UCSD-AML1 (cell line): Measurements from ENCODE around the gene ZNF580.

Experiments
- DNase-seq: peaks from one replicate; lab custom pipeline; 2025; ENCODE audit not compliant: unreplicated experiment; lab: John Stamatoyannopoulos, UW

Gene ZNF580

DNA sequence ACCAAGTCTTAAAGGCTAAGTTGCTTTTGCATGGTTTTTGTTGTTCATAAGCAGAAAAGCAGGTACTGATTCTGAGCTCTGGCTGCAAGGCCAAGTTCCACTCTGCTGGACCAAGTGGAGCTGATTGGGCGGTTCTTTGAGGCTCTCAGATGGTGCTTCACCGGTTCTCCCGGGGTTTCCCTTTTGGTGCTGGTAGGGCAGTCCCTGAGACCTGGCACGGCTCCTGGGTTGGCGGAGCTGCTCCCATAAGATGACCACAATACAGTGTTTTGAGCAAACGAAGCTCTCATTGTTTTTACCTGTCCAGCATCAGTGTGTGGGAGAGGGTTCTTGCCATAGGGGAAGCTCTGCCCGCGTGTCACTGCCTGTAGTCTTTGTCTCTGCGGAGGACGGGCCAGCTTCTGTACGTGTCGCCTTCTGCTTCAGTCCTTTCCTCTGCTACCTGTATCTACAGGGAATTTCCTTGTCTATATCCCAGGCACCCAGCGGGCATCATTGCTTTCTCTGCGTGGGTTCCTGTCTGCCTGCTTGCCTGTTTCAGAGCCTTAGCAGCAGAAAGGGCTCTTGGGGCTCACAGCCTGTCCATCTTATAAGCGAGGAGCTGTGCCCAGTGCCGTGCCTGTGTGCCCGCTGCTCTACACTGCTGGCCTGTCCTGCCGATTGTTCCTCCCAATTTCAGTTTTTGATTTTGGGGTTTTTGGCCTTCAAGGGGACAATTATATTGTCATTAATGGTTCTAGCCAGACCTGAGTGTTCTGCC lies 16.4 kb downstream of the ZNF580 start:
- DNase-seq, result no peak

DNA sequence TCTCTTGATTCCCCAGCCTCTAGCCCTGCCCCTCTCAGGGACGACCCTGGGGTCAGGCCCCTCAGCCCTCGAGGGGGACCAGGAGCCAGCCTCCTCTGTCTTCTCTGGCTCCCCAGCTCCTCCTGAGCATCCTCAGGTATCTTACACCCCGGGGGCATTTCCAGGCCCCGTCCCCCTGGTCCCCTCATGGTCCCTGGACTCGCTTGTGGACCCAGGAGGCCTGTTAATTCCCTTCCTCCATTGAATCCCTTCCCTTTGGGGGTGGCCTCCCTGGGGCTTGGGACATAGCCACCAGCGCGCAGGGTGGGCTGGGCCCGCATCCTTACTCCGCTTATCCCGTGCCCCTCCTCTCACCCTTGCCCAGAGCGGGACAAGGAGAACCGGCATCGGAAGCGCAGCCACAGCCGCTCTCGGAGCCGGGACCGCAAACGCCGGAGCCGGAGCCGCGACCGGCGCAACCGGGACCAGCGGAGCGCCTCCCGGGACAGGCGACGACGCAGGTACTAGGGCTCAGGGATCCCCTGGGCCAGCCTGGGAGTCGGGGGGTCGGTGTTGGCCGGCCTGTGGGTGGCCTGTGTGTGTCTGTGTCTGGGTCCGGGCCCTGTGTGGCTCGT lies 18.2 kb downstream of the ZNF580 start:
- no peak for DNase-seq

DNA sequence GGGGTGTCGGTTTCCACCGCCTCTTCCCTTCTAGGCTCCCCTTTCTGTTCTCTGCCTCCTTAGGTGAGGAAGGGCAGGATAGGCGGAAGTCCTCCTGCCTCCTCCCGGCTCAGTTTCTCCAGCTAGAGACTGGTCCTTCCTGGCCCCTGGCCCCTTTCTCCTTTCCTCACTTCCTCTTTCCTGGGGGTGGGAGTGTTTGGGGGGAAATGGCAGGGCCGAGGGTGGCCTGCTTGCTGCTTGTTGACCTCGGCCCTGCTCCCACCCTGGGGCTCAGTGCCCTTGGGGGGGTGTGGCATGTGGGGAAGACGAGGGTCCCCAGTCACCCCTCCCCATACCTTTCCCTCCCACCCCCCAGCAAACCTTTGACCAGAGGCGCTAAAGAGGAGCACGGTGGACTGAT lies 19.0 kb downstream of the ZNF580 start:
- DNase-seq, result no peak

DNA sequence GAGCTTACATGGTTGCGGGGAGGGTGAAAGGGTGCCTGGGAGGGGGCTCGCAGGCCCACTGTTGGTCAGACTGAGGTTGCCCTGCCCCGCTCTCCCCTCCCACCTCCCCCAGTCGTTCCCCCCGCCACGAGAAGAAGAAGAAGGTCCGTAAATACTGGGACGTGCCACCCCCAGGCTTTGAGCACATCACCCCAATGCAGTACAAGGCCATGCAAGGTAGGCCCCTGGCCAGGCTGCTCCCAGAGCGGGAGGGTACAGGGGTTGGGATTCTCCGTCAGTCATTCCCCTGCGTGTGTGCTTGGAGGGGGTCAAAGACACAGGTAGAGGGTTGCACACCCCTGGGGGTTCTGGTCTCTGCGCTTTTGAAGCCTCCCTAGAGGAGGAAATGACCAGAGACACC lies 19.6 kb downstream of the ZNF580 start:
- DNase-seq, result no peak

DNA sequence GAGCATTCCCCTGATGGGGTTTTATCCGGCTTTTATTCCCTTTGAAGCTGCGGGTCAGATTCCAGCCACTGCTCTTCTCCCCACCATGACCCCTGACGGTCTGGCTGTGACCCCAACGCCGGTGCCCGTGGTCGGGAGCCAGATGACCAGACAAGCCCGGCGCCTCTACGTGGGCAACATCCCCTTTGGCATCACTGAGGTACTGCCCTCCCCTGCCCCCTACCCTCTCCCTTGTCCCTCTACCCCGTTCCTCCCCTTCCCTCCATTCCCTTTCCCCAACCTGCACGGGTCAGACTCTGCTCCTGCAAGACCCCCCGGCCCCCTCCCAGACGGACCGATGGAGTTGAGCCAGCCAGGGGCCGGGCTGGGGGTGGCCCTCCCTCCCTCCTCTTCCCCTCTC lies 20.2 kb downstream of the ZNF580 start:
- DNase-seq, result no peak

DNA sequence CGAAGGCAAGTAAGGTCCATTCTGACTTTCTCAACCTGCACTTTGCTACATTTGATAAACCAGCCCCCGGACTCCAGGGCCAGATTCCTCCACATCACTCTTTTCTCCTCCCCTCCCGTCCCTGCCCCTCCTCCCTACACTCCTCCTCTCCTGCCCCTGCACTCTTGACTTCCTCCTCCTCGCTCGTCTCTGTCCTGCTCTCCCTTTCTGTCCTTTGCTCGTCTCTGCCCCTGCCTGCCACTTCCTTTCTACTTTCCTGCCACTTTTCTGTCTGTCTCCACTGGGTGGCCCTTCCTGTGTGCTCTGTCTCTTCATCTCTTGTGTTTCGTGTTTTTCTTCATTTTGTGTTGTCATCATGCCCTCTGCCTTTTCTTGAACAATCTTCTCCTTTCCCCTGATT lies 21.0 kb downstream of the ZNF580 start:
- DNase-seq, result no peak

DNA sequence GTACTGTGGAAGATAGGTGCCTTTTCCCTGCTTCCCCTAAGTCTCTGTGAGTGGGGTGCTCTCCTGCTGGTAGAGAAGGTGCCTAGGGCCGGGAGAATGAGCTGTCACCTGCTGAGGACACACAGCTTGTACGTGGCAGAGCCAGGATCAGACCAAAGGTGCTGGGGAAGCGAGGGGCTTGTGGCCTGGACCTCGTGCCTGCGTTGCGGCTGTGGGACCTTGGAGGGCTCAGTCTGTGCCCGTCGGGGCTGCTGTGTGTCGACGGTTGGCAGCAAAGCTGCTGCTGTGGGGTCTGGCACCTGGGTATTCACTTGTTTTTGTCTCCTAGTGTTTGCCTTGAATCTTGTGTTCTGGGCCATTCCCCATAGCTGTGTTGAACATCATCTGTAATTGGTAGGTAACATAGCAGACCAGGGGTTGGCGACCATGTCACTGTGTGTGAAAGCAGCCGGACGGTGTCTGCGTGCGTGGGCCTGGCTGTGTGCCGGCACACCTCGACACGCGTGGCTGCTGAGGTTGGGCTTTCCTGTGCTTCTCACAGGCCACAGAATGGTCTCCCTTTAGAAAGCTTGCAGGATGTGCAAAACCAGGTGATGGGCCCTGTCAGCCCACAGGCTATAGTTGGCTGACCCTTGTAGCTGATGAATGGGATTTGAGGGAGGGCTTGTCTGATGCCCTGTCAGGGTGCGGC lies 23.2 kb downstream of the ZNF580 start:
- DNase-seq, result no peak

DNA sequence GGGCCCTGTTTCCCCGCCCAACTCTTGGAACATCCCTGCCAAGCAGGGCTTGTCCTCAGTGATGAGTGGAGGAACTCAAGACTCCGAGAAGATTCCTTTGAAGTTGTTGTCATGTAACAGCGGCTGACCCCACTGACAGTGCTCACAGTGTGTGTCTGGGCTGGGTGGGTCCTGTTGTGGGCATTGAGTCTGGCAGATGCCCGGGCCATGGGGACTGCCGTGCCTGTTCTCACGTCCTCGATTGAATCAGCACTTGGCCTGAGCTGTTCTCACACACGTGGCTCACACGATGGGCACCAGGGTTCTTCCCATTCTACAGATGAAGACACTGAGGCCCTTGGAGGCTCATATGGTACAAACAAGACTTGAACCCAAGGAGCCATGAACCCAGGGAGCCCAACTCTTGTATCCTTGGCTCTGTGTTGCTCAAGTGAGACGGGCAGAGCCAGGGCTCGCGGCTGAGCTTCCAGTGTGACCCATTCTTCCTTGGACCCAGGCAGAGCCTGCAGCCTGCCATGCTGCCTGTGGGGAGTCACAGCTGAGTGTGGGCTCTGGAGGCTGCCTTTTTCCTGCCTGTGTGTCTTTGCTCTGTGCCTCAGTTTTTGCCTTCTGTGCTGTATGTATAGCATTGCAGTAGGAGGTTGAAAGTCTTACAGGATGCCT lies 25.7 kb downstream of the ZNF580 start:
- DNase-seq, result no peak

DNA sequence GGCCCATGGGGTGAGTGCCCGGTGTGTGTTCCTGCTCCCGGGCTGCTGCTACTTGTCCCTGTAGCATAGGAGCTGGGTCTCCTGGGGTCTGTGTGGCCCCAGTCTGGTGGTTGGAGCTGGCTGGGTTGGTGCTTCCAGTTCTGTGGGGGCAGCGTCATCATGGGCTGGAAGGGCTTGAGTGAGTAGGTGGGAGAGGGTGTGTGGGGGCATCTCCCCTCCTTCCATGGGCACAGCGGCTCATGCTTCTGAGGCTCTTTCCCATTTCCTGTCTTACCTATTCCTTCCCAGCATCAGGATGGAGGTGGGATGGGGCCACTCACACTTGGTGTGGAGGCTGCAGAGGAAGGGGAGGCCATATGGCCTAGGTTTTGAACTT lies 26.2 kb downstream of the ZNF580 start:
- no peak for DNase-seq

DNA sequence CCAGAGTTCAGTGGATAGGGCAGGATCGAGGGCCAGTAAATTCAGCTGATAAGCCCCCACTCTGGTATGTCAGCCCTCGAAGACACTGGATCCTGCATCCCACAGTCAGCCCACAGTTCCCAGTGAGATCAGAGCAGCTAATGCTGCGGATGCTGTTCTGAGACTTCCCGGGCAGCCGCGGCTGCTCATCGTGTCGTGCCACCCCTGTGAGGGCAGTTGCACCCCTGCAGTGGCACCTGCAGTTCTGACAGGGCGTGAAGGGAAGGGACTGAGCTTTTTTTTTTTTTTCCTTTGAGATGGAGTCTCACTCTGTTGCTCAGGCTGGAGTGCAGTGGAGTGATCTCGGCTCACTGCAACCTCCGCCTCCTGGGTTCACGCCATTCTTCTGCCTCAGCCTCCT lies 26.7 kb downstream of the ZNF580 start:
- DNase-seq, result no peak

DNA sequence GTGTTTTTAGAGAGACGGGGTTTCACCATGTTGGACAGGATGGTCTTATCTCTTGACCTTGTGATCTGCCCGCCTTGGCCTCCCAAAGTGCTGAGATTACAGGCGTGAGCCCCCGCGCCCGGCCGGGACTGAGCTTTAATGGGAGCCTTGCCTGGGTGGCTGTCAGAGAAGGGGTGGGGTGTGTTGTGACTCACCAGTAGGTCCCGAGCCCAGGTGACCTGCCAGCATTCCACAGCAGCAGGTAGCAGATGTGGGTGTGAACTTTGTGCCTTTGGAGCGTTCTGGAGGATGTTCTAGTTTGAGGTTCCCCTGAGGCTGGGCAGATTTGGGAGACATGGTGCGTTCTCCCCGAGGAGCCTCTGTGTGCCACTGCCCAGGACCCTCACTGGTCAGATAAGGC lies 27.2 kb downstream of the ZNF580 start:
- no peak for DNase-seq

DNA sequence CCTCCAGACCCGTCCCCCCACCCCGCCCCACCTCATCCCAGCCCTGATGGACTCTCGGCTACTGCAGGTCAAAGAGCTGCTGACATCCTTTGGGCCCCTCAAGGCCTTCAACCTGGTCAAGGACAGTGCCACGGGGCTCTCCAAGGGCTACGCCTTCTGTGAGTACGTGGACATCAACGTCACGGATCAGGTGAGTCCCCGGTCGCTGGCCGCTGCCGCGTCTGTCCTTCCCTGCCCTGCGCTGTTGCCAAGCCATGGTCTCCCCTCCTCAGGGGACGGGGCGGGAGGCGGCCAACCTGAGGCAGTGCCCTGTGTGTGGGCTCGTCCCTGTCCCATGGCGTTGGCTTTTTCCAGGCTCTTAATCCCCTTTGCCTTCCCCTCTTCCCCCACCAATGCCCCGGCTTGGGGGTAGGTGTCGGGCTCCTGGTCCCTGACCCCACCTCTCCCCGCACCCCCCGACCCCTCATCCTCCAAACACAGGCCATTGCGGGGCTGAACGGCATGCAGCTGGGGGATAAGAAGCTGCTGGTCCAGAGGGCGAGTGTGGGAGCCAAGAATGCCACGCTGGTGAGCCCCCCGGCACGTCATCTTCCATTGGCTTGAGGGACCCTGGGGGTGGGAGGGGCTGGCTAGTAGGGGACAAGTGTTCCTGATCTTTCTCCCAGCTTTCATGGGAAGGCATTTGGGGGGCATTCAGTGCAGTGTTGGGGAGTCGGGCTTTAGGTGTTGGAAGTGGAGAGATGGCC lies 28.0 kb downstream of the ZNF580 start:
- no peak for DNase-seq

DNA sequence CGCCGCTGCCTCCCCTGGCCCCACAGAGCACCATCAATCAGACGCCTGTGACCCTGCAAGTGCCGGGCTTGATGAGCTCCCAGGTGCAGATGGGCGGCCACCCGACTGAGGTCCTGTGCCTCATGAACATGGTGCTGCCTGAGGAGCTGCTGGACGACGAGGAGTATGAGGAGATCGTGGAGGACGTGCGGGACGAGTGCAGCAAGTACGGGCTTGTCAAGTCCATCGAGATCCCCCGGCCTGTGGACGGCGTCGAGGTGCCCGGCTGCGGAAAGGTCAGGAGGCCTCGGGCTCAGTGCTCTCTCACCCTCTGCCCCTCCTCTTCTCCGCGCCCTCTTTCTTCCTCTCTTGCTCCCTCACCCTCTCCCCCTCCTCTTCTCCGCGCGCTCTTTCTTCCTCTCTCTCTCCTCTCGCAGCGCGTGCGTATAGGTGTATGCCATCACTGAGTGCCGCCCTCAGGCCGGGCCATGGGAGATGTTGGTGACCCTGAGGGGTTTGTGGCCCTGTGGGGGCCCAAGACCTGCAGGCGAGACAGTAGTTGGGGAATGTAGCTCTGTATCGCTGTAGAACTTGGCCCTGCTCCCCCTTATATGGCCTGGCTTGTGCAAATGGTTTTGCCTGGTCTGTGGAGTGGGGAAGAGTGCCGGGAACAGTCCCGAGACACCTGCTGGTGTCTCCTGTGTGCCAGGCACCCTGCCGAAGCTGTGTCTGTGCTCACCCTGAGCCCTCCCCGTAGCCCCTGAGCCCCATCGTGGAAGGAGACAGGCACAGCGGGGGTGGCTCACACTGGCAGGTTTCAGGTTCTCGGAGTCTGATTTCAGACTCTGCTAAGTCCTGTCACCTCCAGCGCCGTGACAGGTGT lies 28.8 kb downstream of the ZNF580 start:
- no peak for DNase-seq

DNA sequence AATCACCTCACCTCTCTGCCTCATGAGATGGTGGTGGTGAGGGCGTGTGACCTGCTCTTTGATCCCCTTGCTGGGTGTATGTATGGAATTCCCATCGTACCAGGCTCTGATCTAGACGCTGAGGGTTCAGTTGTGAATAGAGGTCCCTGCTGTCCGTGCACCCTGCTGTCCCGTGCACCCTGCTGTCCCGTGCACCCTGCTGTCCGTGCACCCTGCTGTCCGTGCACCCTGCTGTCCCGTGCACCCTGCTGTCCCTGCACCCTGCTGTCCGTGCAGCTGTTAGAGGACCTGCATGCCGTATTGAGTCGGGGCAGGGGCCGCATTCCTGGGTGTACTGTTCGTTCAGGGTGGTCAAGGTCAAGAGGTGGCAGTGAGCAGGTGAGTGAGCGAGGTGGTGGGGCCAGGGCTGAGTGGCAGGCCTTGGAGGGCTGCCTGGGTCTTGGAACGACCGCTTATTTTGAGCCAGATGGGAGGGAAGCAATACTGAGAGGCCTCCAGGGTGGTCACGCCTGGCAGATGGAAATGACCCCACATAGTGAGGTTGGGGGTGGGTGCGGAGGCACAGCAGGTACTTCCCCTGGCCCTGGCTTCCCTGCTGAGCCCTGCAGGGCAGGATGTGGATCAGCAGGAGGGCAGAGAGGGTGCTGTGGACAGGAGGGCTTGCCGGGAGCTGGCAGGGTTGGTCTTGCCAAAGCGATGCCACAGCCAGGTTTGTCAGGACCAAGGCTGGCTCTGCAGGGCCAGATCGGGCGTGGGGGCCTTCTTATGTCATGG lies 29.7 kb downstream of the ZNF580 start:
- DNase-seq, result no peak

DNA sequence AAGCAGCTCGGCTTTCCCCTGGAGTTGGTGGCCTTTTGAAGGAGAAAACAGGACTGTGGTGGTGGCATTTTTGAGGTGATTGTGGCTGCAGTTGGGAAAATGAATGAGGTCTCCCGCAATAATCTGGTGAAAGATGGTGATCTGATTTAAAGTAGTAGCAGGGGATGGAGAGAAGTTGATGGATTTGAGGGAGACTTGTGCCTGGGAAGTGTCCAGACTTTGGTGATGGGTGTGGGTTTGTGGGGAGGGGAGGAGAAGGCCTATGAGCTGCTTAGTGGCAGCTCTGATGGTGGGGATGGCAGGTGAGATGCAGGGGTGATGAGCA lies 30.2 kb downstream of the ZNF580 start:
- DNase-seq, result no peak

DNA sequence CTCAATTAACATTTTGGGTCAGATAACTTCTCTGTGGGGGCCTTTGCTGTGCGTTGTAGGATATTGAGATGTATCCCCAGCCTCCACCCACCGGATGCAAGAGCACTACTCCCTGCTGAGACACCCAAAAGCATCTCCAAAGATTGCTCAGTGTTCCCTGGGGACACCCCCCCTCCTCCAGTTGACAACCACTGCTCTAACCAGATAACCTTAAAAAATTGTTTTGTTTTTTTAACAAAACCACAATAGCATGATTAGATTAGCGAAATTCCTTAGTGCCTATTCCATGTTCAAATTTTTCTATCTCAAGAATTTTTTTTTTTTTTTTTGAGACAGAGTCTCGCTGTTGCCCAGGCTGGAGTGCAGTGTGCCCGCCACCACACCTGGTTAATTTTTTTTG lies 31.6 kb downstream of the ZNF580 start:
- DNase-seq, result no peak

DNA sequence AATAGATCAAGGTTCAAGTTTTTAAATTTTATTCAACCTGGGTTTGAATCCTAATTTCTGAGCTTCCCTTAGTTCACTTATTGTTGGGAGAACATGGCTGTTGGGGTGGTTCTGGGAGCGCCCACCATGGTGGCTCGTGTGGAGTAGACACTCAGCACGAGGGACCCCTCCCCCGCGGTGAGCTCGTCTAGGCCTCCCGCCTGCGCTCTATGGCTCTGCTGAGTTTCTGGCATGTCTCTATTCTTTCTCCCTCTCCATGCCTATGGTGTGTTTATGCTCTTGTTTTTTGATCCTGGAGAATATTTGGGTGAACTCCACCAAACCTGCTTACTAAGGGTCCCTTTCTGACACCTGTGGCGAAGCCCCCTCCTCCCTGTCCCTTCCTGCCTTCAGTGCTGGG lies 32.7 kb downstream of the ZNF580 start:
- no peak for DNase-seq

DNA sequence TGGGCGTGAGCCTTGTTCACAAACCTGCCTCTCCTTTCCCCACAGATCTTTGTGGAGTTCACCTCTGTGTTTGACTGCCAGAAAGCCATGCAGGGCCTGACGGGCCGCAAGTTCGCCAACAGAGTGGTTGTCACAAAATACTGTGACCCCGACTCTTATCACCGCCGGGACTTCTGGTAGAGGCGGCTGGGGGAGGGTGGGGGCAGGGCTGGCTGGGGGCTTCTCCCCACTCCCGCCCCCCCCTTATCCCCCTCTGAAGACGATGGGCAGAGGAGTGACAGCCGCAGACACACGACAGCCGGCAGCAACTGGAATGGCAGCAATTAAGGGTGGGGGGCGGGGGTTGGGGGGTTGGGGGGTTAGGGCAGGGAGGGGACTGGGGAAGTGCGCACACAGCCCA lies 33.1 kb downstream of the ZNF580 start:
- DNase-seq, result no peak

DNA sequence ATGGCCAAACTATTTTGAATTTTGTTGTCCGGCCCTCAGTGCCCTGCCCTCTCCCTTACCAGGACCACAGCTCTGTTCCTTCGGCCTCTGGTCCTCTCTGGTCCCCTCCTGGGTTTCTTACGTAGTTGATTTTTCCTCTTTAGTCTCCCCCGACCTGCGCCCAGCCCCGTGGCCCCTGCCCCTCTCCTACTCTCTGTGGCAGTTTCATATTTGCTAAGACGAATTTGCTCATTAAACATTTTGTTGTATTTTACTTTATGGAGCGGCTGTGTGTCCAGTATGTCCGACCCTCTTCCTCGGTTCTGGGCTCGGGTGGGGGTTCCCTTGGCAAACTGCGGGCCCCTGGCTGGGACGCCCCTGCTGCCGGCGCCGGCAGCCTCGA lies 33.6 kb downstream of the ZNF580 start:
- DNase-seq, result no peak
